Vagina (tissue), 2 donors: ENCODE data around the gene CXCL6. TPM values are rescaled to one million over a fixed set of nuclear protein-coding genes. Genes with fewer than 3 reads are reported as not detected.

Experiments used
- DNase-seq, 2 donors: peaks; one replicate each; pipeline ENCODE4 v3.0.0-alpha.2; 2017; ENCODE audit errors: extremely low spot score in 2 of 2
- H3K27ac ChIP-seq: fragments of 200-600 bp; sonication (generic); one replicate; pipeline ENCODE4 v1.5.1; 2019
- H3K27me3 ChIP-seq: fragments of 200-600 bp; sonication (generic); one replicate; pipeline ENCODE4 v1.5.1; 2019
- H3K36me3 ChIP-seq, 2 donors: fragments of 200-600 bp; sonication (generic); one replicate each; pipeline ENCODE4 v1.5.1; 2017 to 2019
- H3K4me1 ChIP-seq: fragments of 200-600 bp; sonication (generic); one replicate; pipeline ENCODE4 v1.5.1; 2019
- H3K4me3 ChIP-seq, 2 donors: fragments of 200-600 bp; sonication (generic); 1 replicate in 1 of 2; 2 replicates in 1 of 2; pipeline ENCODE4 v1.5.1; 2016 to 2019
- H3K9me3 ChIP-seq: fragments of 200-600 bp; sonication (generic); one replicate; pipeline ENCODE4 v1.5.1; 2019
- POLR2A ChIP-seq, 2 donors: fragments of 450-650 bp; IDR thresholded peaks; one replicate each; pipeline ENCODE4 v1.6.1; 2017; ENCODE audit warnings: antibody characterized with exemption in 2 of 2, mild to moderate bottlenecking in 2 of 2, moderate library complexity in 2 of 2
- POLR2AphosphoS5 ChIP-seq, 2 donors: sonication (generic); formaldehyde crosslinking; IDR thresholded peaks; one replicate each; pipeline ENCODE4 v1.9.0; 2017; ENCODE audit warnings: antibody characterized with exemption in 2 of 2, mild to moderate bottlenecking in 2 of 2, low read depth in 1 of 2; ENCODE audit not compliant: insufficient read depth in 1 of 2
- intact Hi-C: fragments of 100-400 bp; cut with DNase I; formaldehyde crosslinking; loops from one replicate; pipeline ENCODE4 v1.15.1; 2023
- total RNA-seq: library from RNA; depleted of rRNA; stranded (reverse); fragments of >200 nt; gene quantifications from one replicate; pipeline ENCODE4 v1.2.3, GENCODE V29; 2016
- TF ChIP-seq, protein P1 (sequence below), 3 experiments: fragments of 450-650 bp in 2 of 3; fragments of 200-600 bp in 1 of 3; sonication (generic) in 1 of 3; IDR thresholded peaks; one replicate each; pipeline ENCODE4 v1.5.1; 2017 to 2019; ENCODE audit warnings: antibody characterized with exemption in 3 of 3, mild to moderate bottlenecking in 2 of 3, moderate library complexity in 2 of 3

The CXCL6 gene
- total RNA-seq, 1 donor from 2014 or later, result 13.8 TPM

DNA sequence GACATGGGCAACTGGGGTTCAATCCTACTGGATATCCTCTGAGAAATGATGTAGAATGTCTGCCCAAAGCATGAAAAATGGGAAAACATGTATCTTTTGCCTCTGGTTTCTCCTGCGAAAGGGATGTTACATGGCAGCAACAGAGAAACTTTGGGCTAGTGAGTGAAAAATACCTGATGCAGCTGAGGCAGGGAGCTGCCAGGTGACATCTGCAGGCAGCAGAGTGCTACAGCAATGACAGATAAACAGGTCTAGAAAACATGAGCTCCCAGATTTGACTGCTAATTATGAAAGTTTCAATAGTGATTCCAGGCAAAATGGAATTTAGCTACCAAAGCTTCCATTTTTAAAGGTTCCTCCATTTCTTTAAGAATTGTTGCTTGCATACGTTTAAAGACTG, 27.9 kb downstream of the CXCL6 start:
- TF ChIP-seq POLR2AphosphoS5 (IDR thresholded peaks at IDR 0.05; ENCODE audit: insufficient read depth in 1 of 2, low read depth in 1 of 2) (no peak), POLR2A (IDR thresholded peaks at IDR 0.05) (no peak)
- TF ChIP-seq, protein P1, sequence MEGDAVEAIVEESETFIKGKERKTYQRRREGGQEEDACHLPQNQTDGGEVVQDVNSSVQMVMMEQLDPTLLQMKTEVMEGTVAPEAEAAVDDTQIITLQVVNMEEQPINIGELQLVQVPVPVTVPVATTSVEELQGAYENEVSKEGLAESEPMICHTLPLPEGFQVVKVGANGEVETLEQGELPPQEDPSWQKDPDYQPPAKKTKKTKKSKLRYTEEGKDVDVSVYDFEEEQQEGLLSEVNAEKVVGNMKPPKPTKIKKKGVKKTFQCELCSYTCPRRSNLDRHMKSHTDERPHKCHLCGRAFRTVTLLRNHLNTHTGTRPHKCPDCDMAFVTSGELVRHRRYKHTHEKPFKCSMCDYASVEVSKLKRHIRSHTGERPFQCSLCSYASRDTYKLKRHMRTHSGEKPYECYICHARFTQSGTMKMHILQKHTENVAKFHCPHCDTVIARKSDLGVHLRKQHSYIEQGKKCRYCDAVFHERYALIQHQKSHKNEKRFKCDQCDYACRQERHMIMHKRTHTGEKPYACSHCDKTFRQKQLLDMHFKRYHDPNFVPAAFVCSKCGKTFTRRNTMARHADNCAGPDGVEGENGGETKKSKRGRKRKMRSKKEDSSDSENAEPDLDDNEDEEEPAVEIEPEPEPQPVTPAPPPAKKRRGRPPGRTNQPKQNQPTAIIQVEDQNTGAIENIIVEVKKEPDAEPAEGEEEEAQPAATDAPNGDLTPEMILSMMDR (IDR thresholded peaks at IDR 0.05), result no peak
- intact Hi-C loops, result no loop called here
- no peak overlapping the region for H3K4me3 ChIP-seq
- H3K4me1 ChIP-seq, result peaks cover 15% of the 10 kb centered on the region
- H3K27me3 ChIP-seq, result no peaks in the 10 kb centered on the region
- H3K9me3 ChIP-seq, result no peaks in the 10 kb centered on the region
- no peak overlapping the region for H3K27ac ChIP-seq
- DNase-seq, result no peak
- no peaks in the 10 kb centered on the region for H3K36me3 ChIP-seq

DNA sequence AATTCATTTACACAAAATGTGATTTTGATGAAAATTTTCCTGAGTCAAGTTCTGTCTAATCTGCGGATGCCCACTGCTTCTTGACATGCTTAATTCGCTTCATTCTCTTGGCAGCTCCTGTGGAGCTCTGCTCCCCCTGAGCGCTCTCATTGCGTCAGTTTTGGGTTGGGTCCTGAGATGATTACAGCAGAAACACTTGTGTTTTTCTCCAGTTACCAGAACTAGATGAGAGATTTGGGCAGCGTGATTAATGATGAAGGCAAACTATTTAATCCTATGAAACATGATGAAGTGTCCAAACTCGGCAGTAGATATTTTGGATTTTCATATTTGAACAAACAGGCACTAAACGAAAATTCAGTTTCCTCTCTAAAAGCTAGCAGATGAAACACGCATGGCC, 28.5 kb downstream of the CXCL6 start:
- Histone ChIP-seq H3K9me3 (no peaks in the 10 kb centered on the region), H3K27ac (no peak overlapping the region), H3K4me1 (peaks cover 17% of the 10 kb centered on the region), H3K4me3 (no peak overlapping the region), H3K36me3 (no peaks in the 10 kb centered on the region), H3K27me3 (no peaks in the 10 kb centered on the region)
- TF ChIP-seq POLR2A (IDR thresholded peaks at IDR 0.05), result no peak
- no peak for DNase-seq
- intact Hi-C loops, result no loop called here

GRCh38 chr4:73865431-73866096, 29.1 kb downstream of the CXCL6 start:
- H3K27me3 ChIP-seq, result no peaks in the 10 kb centered on the region
- TF ChIP-seq POLR2AphosphoS5 (IDR thresholded peaks at IDR 0.05; ENCODE audit: insufficient read depth in 1 of 2, low read depth in 1 of 2) (no peak), POLR2A (IDR thresholded peaks at IDR 0.05) (no peak)
- TF ChIP-seq, protein P1 (IDR thresholded peaks at IDR 0.05), result no peak
- no peak overlapping the region for H3K4me3 ChIP-seq
- no peaks in the 10 kb centered on the region for H3K9me3 ChIP-seq
- H3K4me1 ChIP-seq, result peaks cover 17% of the 10 kb centered on the region
- intact Hi-C loops, result no loop called here
- no peak overlapping the region for H3K27ac ChIP-seq
- no peaks in the 10 kb centered on the region for H3K36me3 ChIP-seq
- DNase-seq, result no peak

GRCh38 chr4:73866246-73866645, 29.8 kb downstream of the CXCL6 start:
- Histone ChIP-seq H3K27ac (no peak overlapping the region), H3K4me1 (peaks cover 17% of the 10 kb centered on the region), H3K36me3 (no peaks in the 10 kb centered on the region), H3K27me3 (no peaks in the 10 kb centered on the region), H3K4me3 (no peak overlapping the region), H3K9me3 (no peaks in the 10 kb centered on the region)
- TF ChIP-seq, protein P1 (IDR thresholded peaks at IDR 0.05), result no peak
- TF ChIP-seq POLR2A (IDR thresholded peaks at IDR 0.05) (no peak), POLR2AphosphoS5 (IDR thresholded peaks at IDR 0.05; ENCODE audit: insufficient read depth in 1 of 2, low read depth in 1 of 2) (no peak)
- no peak for DNase-seq
- intact Hi-C loops, result no loop called here

- Histone ChIP-seq H3K27me3 (no peaks in the 10 kb centered on the region), H3K4me3 (no peak overlapping the region), H3K36me3 (no peaks in the 10 kb centered on the region), H3K4me1 (peaks cover 17% of the 10 kb centered on the region), H3K9me3 (no peaks in the 10 kb centered on the region), H3K27ac (no peak overlapping the region)
- DNase-seq, result no peak
- intact Hi-C loops, result no loop called here
- TF ChIP-seq, protein P1 (IDR thresholded peaks at IDR 0.05), result no peak
- TF ChIP-seq POLR2AphosphoS5 (IDR thresholded peaks at IDR 0.05; ENCODE audit: insufficient read depth in 1 of 2, low read depth in 1 of 2) (no peak), POLR2A (IDR thresholded peaks at IDR 0.05) (no peak)
These were observed 31.3 kb downstream of the CXCL6 start for GRCh38 chr4:73867783-73868182.
